Tibial nerve (tissue), 4 donors: Measurements from ENCODE around the gene CDH13. TPM values are rescaled to one million over a fixed set of nuclear protein-coding genes. Genes with fewer than 3 reads are reported as not detected.

ENCODE experiments used
- DNase-seq, 2 donors: peaks; one replicate each; pipeline ENCODE4 v3.0.0-alpha.2; 2019; ENCODE audit warnings: low spot score in 2 of 2
- H3K27ac ChIP-seq, 4 donors: fragments of 200-600 bp; sonication (generic) in 3 of 4; one replicate each; pipeline ENCODE4 v1.5.1; 2017 to 2019; ENCODE audit warnings: mild to moderate bottlenecking in 1 of 4
- H3K27me3 ChIP-seq, 2 donors: fragments of 200-600 bp; sonication (generic) in 1 of 2; one replicate each; pipeline versions ENCODE4 v1.5.1 to v1.6.0; 2017 to 2019
- H3K36me3 ChIP-seq, 3 donors: fragments of 200-600 bp; sonication (generic); one replicate each; pipeline ENCODE4 v1.5.1; 2018 to 2019
- H3K4me1 ChIP-seq, 4 donors: fragments of 200-600 bp; sonication (generic) in 3 of 4; one replicate each; pipeline ENCODE4 v1.5.1; 2017 to 2019
- H3K4me3 ChIP-seq, 4 donors: fragments of 200-600 bp; sonication (generic) in 3 of 4; one replicate each; pipeline ENCODE4 v1.5.1; 2017 to 2019; ENCODE audit warnings: mild to moderate bottlenecking in 1 of 4, moderate library complexity in 1 of 4
- H3K9me3 ChIP-seq, 4 donors: fragments of 200-600 bp; sonication (generic) in 3 of 4; one replicate each; pipeline ENCODE4 v1.5.1; 2017 to 2019
- EP300 ChIP-seq, 2 donors: sonication (generic); formaldehyde crosslinking; IDR thresholded peaks; one replicate each; pipeline ENCODE4 v1.6.1; 2017; ENCODE audit warnings: antibody characterized with exemption in 2 of 2, mild to moderate bottlenecking in 1 of 2
- POLR2A ChIP-seq, 2 donors: fragments of 450-650 bp; IDR thresholded peaks; one replicate each; pipeline ENCODE4 v1.6.1; 2017; ENCODE audit warnings: antibody characterized with exemption in 2 of 2, mild to moderate bottlenecking in 2 of 2, moderate library complexity in 2 of 2
- WGBS, 2 donors: methylation state at CpG; one replicate each; pipeline ENCODE4 v1.1.5; 2018; 5-methylcytosine and 5-hydroxymethylcytosine counted together
- total RNA-seq, 4 donors: library from RNA; depleted of rRNA; stranded (reverse); fragments of >200 nt; gene quantifications; one replicate each; pipeline ENCODE4 v1.1.0, GENCODE V29; 2016
- TF ChIP-seq, protein P1 (sequence below), 5 experiments: fragments of 200-600 bp in 3 of 5; fragments of 450-650 bp in 2 of 5; sonication (generic) in 3 of 5; IDR thresholded peaks; one replicate each; pipeline ENCODE4 v1.5.1; 2016 to 2019; ENCODE audit warnings: antibody characterized with exemption in 5 of 5, mild to moderate bottlenecking in 3 of 5, moderate library complexity in 2 of 5

The CDH13 gene
- total RNA-seq, 4 donors from 2014 or later: 4.1 to 14.4 (median 5.8) TPM

- H3K4me1 ChIP-seq: peaks cover 0 to 18% (median 4%) of the 10 kb centered on the region in 4 donors
- WGBS, 2 donors: 70 to 81% methylated on average over 6 of the region's 6 CpGs
- DNase-seq: no peak
- TF ChIP-seq EP300 (IDR thresholded peaks at IDR 0.05): no peak
- no peak for TF ChIP-seq POLR2A (IDR thresholded peaks at IDR 0.05)
- TF ChIP-seq, protein P1, sequence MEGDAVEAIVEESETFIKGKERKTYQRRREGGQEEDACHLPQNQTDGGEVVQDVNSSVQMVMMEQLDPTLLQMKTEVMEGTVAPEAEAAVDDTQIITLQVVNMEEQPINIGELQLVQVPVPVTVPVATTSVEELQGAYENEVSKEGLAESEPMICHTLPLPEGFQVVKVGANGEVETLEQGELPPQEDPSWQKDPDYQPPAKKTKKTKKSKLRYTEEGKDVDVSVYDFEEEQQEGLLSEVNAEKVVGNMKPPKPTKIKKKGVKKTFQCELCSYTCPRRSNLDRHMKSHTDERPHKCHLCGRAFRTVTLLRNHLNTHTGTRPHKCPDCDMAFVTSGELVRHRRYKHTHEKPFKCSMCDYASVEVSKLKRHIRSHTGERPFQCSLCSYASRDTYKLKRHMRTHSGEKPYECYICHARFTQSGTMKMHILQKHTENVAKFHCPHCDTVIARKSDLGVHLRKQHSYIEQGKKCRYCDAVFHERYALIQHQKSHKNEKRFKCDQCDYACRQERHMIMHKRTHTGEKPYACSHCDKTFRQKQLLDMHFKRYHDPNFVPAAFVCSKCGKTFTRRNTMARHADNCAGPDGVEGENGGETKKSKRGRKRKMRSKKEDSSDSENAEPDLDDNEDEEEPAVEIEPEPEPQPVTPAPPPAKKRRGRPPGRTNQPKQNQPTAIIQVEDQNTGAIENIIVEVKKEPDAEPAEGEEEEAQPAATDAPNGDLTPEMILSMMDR (IDR thresholded peaks at IDR 0.05): no peak
- no peaks in the 10 kb centered on the region for H3K9me3 ChIP-seq
- no peak overlapping the region for H3K27ac ChIP-seq
- no peaks in the 10 kb centered on the region for H3K27me3 ChIP-seq
- no peaks in the 10 kb centered on the region for H3K36me3 ChIP-seq
- H3K4me3 ChIP-seq: no peak overlapping the region
Observed at GRCh38 chr16:82810077-82810476, 183.3 kb downstream of the CDH13 start.

GRCh38 chr16:82814059-82814458 is 187.3 kb downstream of the CDH13 start:
- DNase-seq: no peak
- Histone ChIP-seq H3K27me3 (no peaks in the 10 kb centered on the region), H3K4me1 (no peaks in the 10 kb centered on the region), H3K36me3 (no peaks in the 10 kb centered on the region), H3K27ac (no peak overlapping the region), H3K9me3 (no peaks in the 10 kb centered on the region), H3K4me3 (no peak overlapping the region)
- 82 to 97% methylated on average over 3 of the region's 3 CpGs for WGBS, 2 donors
- TF ChIP-seq POLR2A (IDR thresholded peaks at IDR 0.05): no peak
- no peak for TF ChIP-seq EP300 (IDR thresholded peaks at IDR 0.05)
- TF ChIP-seq, protein P1 (IDR thresholded peaks at IDR 0.05): no peak

DNA sequence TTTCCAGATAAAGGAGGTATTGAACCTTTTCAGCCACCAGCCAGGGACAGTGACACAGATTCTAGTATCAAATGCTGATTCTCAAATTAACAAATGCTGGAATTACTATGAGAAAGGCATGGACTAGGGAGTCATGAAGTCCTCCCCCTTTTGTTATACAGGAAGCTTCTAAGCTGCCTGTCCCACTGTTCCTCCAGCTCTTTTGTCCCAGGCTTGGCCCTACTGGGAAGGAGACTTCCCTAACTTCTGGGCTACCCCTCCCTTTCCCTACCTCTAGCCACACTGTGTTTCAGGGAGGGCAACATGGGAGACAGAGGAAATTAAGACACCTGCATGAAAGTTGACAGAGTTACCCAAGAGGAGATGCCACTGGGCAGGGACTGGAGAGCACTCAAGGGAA is 192.5 kb downstream of the CDH13 start:
- no peak for DNase-seq
- Histone ChIP-seq H3K27ac (no peak overlapping the region), H3K27me3 (no peaks in the 10 kb centered on the region), H3K4me1 (no peaks in the 10 kb centered on the region), H3K4me3 (no peak overlapping the region), H3K36me3 (no peaks in the 10 kb centered on the region), H3K9me3 (peaks cover 0 to 4% (median 0%) of the 10 kb centered on the region in 4 donors)
- no peak for TF ChIP-seq POLR2A (IDR thresholded peaks at IDR 0.05)
- TF ChIP-seq EP300 (IDR thresholded peaks at IDR 0.05): no peak
- TF ChIP-seq, protein P1 (IDR thresholded peaks at IDR 0.05): no peak

DNA sequence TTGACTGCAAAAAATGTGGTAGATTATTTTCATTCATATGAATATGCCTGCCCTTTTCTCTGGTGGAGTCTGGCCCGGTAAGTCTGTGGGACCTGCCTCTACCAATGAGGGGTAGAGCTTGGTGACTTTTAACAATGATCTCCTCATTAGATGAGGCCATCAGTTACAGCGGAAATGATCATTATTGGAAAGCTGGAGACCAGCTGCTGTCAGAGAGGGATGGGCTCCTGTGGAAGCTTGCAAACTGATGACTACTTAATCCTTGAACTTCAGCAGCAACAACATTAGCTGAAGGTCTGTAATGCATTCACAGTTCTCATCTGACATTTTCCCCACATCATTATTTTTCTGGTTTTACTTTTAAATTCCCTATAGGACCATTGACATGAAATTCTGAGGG is 194.1 kb downstream of the CDH13 start:
- no peak for DNase-seq
- Histone ChIP-seq H3K36me3 (no peaks in the 10 kb centered on the region), H3K4me3 (no peak overlapping the region), H3K27me3 (no peaks in the 10 kb centered on the region), H3K27ac (no peak overlapping the region), H3K4me1 (no peaks in the 10 kb centered on the region), H3K9me3 (peaks cover 0 to 6% (median 3%) of the 10 kb centered on the region in 4 donors)
- TF ChIP-seq, protein P1 (IDR thresholded peaks at IDR 0.05): no peak
- no peak for TF ChIP-seq EP300 (IDR thresholded peaks at IDR 0.05)
- no peak for TF ChIP-seq POLR2A (IDR thresholded peaks at IDR 0.05)
- WGBS, 2 donors: 73 to 78% methylated on average over 2 of the region's 2 CpGs

DNA sequence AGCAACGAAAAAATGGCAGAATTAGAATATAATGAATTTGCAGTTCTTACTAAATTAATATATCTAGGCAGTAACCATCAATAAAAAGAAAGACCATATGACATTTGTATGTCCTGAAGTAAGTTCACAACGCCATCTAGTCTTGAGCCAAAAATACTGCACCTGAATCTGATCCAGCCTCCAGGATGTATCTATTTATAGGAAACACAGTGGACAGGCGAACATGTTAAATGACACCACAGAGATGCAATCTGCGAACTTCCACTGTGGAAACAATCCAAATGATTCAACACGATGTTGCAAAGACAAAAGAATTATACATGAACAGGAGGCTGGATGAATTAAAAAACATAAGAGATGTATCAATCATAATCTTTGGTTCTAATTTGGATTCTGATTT is 197.6 kb downstream of the CDH13 start:
- DNase-seq: no peak
- Histone ChIP-seq H3K9me3 (peaks cover 0 to 6% (median 3%) of the 10 kb centered on the region in 4 donors), H3K27me3 (no peaks in the 10 kb centered on the region), H3K4me1 (no peaks in the 10 kb centered on the region), H3K4me3 (no peak overlapping the region), H3K27ac (no peak overlapping the region), H3K36me3 (no peaks in the 10 kb centered on the region)
- TF ChIP-seq, protein P1 (IDR thresholded peaks at IDR 0.05): no peak
- TF ChIP-seq POLR2A (IDR thresholded peaks at IDR 0.05) (no peak), EP300 (IDR thresholded peaks at IDR 0.05) (no peak)
- WGBS, 2 donors: 81 to 84% methylated on average over 5 of the region's 5 CpGs
